Calu3 (cell line): ENCODE measurements around the gene FFAR2. TPM values are rescaled to one million over a fixed set of nuclear protein-coding genes. Genes with fewer than 3 reads are reported as not detected.

Source experiments
- BruUV-seq: library from RNA; stranded (reverse); fragments of 400-500 nt; replicated peaks from 2 replicates; lab custom pipeline; 2021; lab: Mats Ljungman, UMichigan
- CTCF ChIA-PET: fragments of 300-600 bp; sonication (Branson Sonifier 250); formaldehyde crosslinking; loops from one replicate; lab custom pipeline; 2022; ENCODE audit warnings: antibody characterized with exemption; lab: Charles Lee
- DNase-seq: peaks from one replicate; pipeline ENCODE4 v3.0.0; 2022
- H3K27ac Mint-ChIP-seq: one replicate; pipeline ENCODE4 v1.8.0; 2022; ENCODE audit warnings: mixed read lengths; ENCODE audit not compliant: unreplicated experiment
- H3K27me3 Mint-ChIP-seq: one replicate; pipeline ENCODE4 v1.8.0; 2022; ENCODE audit warnings: mixed read lengths; ENCODE audit not compliant: unreplicated experiment
- H3K36me3 Mint-ChIP-seq: one replicate; pipeline ENCODE4 v1.8.0; 2022; ENCODE audit warnings: mild to moderate bottlenecking, moderate library complexity, mixed read lengths; ENCODE audit not compliant: insufficient read depth, unreplicated experiment
- H3K4me1 Mint-ChIP-seq: one replicate; pipeline ENCODE4 v1.8.0; 2022; ENCODE audit warnings: mild to moderate bottlenecking, low read depth, mixed read lengths; ENCODE audit not compliant: unreplicated experiment
- H3K4me3 Mint-ChIP-seq: one replicate; pipeline ENCODE4 v1.8.0; 2022; ENCODE audit warnings: mild to moderate bottlenecking, low read depth, moderate library complexity, mixed read lengths; ENCODE audit not compliant: unreplicated experiment
- H3K9me3 Mint-ChIP-seq: one replicate; pipeline ENCODE4 v1.8.0; 2022; ENCODE audit warnings: low read depth, mixed read lengths; ENCODE audit not compliant: unreplicated experiment
- CTCF ChIP-seq: fragments of 200-600 bp; IDR thresholded peaks from one replicate; pipeline ENCODE4 v1.8.0; 2022; ENCODE audit warnings: antibody characterized with exemption; ENCODE audit not compliant: unreplicated experiment
- intact Hi-C: fragments of 100-400 bp; cut with micrococcal nuclease; formaldehyde crosslinking; loops from one replicate; pipeline ENCODE4 v1.10.0; 2022; ENCODE audit not compliant: unreplicated experiment
- total RNA-seq: library from RNA; stranded (reverse); gene quantifications from 2 replicates; pipeline ENCODE4 v1.2.3, GENCODE V29; 2022

The FFAR2 gene
- total RNA-seq, 1 experiment from 2014 or later, result not detected

GRCh38 chr19:35451338-35452096 lies 3.5 kb downstream of the FFAR2 start:
- no TSS peak for BruUV-seq
- H3K4me1 Mint-ChIP-seq, result peaks cover 24% of the 10 kb centered on the region
- intact Hi-C loops, result no loop called here
- no peak for DNase-seq
- no peak overlapping the region for H3K4me3 Mint-ChIP-seq
- CTCF ChIA-PET, result interaction anchor here (0.8 kb wide), 1 partner anchor 18 kb away, joined by 3 read pairs; no protein-coding TSS in a partner anchor
- H3K9me3 Mint-ChIP-seq, result no peaks in the 10 kb centered on the region
- H3K27ac Mint-ChIP-seq, result no peak overlapping the region
- TF ChIP-seq CTCF, result no peak
- H3K27me3 Mint-ChIP-seq, result peaks cover 75% of the 10 kb centered on the region
- no peaks in the 10 kb centered on the region for H3K36me3 Mint-ChIP-seq

GRCh38 chr19:35454663-35455062 lies 6.6 kb downstream of the FFAR2 start:
- no peaks in the 10 kb centered on the region for H3K36me3 Mint-ChIP-seq
- peaks cover 57% of the 10 kb centered on the region for H3K27me3 Mint-ChIP-seq
- H3K4me1 Mint-ChIP-seq, result peaks cover 33% of the 10 kb centered on the region
- no peak overlapping the region for H3K4me3 Mint-ChIP-seq
- CTCF ChIA-PET, result no interaction called here
- no peaks in the 10 kb centered on the region for H3K9me3 Mint-ChIP-seq
- no TSS peak for BruUV-seq
- intact Hi-C loops, result no loop called here
- H3K27ac Mint-ChIP-seq, result no peak overlapping the region
- no peak for DNase-seq
- TF ChIP-seq CTCF, result no peak

- no peak overlapping the region for H3K27ac Mint-ChIP-seq
- CTCF ChIA-PET, result interaction anchor here (0.7 kb wide), 1 partner anchor 36 kb away, joined by 3 read pairs; no protein-coding TSS in a partner anchor
- H3K4me3 Mint-ChIP-seq, result no peak overlapping the region
- no peaks in the 10 kb centered on the region for H3K36me3 Mint-ChIP-seq
- no peak for DNase-seq
- H3K9me3 Mint-ChIP-seq, result no peaks in the 10 kb centered on the region
- peaks cover 29% of the 10 kb centered on the region for H3K4me1 Mint-ChIP-seq
- no TSS peak for BruUV-seq
- intact Hi-C loops, result no loop called here
- H3K27me3 Mint-ChIP-seq, result peaks cover 46% of the 10 kb centered on the region
- TF ChIP-seq CTCF, result no peak
Measured at GRCh38 chr19:35455616-35456201, 7.7 kb downstream of the FFAR2 start.

GRCh38 chr19:35457173-35457572 lies 9.1 kb downstream of the FFAR2 start:
- no peak for DNase-seq
- no peak overlapping the region for H3K27ac Mint-ChIP-seq
- CTCF ChIA-PET, result no interaction called here
- H3K36me3 Mint-ChIP-seq, result no peaks in the 10 kb centered on the region
- intact Hi-C loops, result no loop called here
- no TSS peak for BruUV-seq
- H3K27me3 Mint-ChIP-seq, result peaks cover 35% of the 10 kb centered on the region
- no peak for TF ChIP-seq CTCF
- H3K4me3 Mint-ChIP-seq, result no peak overlapping the region
- H3K4me1 Mint-ChIP-seq, result peaks cover 31% of the 10 kb centered on the region
- no peaks in the 10 kb centered on the region for H3K9me3 Mint-ChIP-seq
